ENCODE results near the gene LCK.

- no peak for TF ChIP-seq POLR2A (IDR thresholded peaks at IDR 0.05)
- TF ChIP-seq CTCF (IDR thresholded peaks at IDR 0.05): no peak
- TF ChIP-seq EP300 (IDR thresholded peaks at IDR 0.05): no peak
Measured at GRCh38 chr1:32286763-32287162, 35.7 kb downstream of the LCK start.
